ENCODE results near the gene UCP3.

The UCP3 gene

DNA sequence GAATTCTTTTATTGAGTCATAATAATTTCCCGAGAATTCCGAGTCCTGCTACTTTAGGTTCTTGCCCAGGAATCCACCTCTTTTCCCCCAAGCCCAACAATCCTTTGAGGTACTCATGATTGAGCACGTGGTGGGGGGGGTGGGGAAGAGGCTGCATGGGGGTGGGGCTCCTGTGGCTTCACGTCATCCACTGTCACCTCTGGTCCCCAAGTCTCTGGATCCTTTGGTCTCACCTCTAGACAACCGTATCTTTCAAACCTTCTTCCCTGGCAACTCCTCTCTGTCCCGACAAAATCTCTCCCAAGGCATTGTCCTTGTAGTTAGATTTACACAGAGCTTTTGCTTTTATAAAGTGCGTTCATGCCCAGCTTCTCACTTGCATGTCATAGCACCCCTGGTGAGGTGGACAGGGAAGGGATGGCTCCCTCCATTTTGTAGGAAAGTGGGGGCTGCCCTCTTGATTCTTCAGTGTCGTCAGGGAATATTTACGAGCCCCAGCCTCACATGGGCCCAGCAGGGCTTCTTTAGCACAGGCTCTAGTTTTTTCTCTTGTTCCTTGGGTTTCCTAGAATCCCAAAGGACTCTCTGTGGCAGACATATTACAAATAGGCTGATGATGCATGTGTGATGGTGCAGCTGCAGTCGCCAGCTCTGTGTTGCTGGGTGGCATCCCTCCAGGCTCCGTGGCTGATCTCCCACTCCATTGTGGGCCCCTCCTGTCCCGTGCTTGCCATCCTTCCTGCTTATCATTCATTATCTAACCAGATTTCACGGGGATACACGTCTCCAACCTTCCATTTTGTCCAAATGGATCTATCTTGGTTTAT is 8.4 kb downstream of the UCP3 start:
- H3K4me3 ChIP-seq (replicated peaks in 1 of 2; ENCODE audit: low read depth in 2 of 2, low read length in 2 of 2) = no peak overlapping the region
- TF ChIP-seq, protein P1, sequence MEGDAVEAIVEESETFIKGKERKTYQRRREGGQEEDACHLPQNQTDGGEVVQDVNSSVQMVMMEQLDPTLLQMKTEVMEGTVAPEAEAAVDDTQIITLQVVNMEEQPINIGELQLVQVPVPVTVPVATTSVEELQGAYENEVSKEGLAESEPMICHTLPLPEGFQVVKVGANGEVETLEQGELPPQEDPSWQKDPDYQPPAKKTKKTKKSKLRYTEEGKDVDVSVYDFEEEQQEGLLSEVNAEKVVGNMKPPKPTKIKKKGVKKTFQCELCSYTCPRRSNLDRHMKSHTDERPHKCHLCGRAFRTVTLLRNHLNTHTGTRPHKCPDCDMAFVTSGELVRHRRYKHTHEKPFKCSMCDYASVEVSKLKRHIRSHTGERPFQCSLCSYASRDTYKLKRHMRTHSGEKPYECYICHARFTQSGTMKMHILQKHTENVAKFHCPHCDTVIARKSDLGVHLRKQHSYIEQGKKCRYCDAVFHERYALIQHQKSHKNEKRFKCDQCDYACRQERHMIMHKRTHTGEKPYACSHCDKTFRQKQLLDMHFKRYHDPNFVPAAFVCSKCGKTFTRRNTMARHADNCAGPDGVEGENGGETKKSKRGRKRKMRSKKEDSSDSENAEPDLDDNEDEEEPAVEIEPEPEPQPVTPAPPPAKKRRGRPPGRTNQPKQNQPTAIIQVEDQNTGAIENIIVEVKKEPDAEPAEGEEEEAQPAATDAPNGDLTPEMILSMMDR (IDR thresholded peaks at IDR 0.05; ENCODE audit: low read depth, low read length) = no peak
- DNase-seq (ENCODE audit: low read depth in 2 of 2) = no peak

DNA sequence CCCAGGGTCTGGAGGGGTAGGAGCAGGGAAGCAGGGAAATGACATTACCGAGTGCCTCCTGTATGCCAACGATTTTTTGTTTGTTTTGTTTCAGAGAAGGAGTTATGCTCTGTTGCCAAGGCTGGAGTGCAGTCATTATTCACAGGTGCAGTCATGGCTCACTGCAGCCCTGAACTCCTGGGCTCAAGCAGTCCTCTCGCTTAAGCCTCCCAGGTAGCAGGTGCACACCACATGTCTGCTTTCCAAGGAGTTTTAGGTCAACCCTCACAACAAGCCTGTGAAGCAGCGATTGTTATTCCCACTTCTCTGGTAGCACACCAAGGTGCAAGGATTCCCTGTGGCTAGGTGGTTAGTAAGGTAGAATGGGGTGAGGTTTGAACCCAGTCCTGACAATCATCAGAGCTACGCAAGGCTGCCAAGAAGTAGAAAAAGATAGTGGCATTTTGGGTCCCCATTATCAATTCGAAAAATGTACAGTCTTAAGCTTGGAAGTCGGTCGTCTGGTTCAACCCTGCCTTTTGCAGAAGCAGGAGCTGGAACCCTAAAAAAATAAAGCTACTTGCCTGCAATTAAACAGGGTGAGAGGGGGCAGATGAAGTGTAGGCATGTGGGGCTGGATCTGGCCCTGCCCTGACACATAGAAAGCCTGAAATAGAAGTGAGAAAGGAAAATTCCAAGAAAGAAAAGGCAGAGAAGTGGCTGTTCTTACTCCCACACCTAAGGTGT is 9.1 kb downstream of the UCP3 start:
- no peak for DNase-seq (ENCODE audit: low read depth in 2 of 2)
- TF ChIP-seq, protein P1 (IDR thresholded peaks at IDR 0.05; ENCODE audit: low read depth, low read length) = no peak
- no peak overlapping the region for H3K4me3 ChIP-seq (replicated peaks in 1 of 2; ENCODE audit: low read depth in 2 of 2, low read length in 2 of 2)

DNA sequence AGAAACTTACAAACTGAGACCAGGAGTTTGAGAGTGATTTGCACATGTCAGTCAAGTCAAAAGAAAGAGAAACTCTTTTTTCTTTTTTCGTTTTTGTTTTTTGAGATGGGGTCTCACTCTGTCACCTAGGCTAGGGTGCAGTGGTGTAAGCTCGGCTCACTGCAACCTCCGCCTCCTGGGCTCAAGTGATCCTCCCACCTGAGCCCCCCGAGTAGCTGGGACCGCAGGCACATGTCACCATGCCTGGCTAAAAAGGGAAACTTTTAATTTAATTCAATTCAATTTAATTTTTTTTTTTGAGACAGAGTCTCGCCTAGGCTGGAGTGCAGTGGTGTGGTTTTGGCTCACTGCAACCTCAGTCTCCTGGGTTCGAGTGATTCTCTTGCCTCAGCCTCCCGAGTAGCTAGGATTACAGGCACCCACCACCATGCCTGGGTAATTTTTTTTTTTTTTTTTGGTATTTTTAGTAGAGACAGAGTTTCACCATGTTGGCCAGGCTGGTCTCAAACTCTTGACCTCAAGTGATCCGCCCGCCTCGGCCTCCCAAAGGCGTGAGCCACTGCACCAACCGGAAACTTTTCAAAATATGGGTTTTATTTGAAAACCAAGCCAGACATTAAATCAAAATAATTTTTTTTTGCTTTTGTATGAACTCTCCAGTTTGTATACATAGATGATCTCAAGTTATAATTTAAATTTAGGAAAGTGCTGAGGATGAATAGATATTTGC is 9.9 kb downstream of the UCP3 start:
- TF ChIP-seq, protein P1 (IDR thresholded peaks at IDR 0.05; ENCODE audit: low read depth, low read length) = no peak
- DNase-seq (ENCODE audit: low read depth in 2 of 2) = no peak
- no peak overlapping the region for H3K4me3 ChIP-seq (replicated peaks in 1 of 2; ENCODE audit: low read depth in 2 of 2, low read length in 2 of 2)

DNA sequence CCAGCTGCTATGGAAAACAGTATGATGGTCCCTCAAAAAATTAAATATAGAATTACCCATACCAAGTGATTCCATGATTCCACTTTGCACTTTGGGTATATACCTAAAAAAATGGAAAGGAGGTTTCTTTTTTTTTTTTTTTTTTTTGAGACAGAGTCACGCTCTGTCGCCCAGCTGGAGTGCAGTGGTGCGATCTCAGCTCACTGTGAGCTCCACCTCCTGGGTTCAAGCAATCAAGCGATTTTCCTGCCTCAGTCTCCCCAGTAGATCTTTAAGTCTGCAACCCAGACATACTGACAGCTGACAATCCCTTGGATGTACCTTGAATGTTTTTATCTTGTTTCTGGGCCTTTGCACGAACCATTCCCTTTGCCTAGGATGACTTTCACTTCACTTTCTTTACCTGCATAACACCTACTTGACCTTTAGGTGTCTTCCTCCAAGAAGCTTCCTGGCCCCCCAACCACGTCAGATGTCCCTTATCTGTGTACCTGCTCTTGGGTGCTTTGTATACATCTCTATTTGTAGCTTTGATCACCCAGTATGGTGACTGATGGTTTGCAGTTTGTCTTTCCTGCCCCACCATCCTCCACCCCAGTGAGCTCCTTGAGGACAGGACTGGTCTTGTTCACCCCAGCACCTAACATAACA is 11.6 kb downstream of the UCP3 start:
- no peak overlapping the region for H3K4me3 ChIP-seq (replicated peaks in 1 of 2; ENCODE audit: low read depth in 2 of 2, low read length in 2 of 2)
- no peak for DNase-seq (ENCODE audit: low read depth in 2 of 2)
- TF ChIP-seq, protein P1 (IDR thresholded peaks at IDR 0.05; ENCODE audit: low read depth, low read length) = no peak

DNA sequence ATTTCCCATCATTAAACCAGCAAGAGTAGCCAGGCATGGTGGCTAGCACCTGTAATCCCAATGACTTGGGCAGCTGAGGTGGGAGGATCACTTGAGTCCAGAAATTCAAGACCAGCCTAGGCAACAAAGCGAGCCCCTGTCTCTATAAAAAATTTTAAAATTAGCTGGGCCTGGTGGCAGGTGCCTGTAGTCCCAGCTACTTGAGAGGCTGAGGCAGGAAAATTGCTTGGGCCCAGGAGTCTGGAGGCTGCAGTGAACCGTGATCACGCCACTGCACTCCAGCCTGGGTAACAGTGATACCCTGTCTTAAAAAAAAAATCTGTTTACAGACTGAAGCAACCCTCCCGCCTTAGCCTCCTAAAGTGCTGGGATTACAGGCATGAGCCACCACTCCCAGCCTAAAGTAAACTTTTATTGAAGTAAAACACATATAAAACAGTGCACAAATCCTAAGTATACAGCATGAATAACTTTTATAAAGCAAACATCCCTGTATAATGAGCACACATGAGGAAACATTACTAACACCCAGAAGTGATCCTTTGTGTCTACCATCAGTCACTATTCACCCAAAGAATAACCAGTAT is 12.6 kb downstream of the UCP3 start:
- no peak overlapping the region for H3K4me3 ChIP-seq (replicated peaks in 1 of 2; ENCODE audit: low read depth in 2 of 2, low read length in 2 of 2)
- DNase-seq (ENCODE audit: low read depth in 2 of 2) = no peak
- TF ChIP-seq, protein P1 (IDR thresholded peaks at IDR 0.05; ENCODE audit: low read depth, low read length) = no peak

DNA sequence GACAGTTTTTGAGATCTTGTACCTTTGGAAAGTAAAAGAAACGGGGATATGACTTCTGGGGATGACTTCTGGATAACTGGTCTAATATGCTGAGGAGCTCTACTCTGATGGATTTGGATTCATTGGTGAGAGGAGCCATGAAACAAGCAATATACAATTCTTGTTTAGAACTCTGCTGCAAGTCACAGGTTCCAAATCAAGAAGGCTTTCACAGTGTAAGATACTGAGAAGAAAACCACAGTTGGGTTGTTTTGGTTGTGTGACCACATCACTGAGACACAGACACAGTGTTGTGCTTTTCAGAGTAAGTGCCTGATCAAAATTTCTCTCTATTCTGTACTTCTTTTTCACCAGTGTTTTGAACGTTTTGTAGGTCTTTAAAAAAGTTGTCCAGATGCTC is 13.2 kb downstream of the UCP3 start:
- TF ChIP-seq, protein P1 (IDR thresholded peaks at IDR 0.05; ENCODE audit: low read depth, low read length) = no peak
- no peak overlapping the region for H3K4me3 ChIP-seq (replicated peaks in 1 of 2; ENCODE audit: low read depth in 2 of 2, low read length in 2 of 2)
- DNase-seq (ENCODE audit: low read depth in 2 of 2) = no peak
